ENCODE results near the gene CEP68. TPM values are rescaled to one million over a fixed set of nuclear protein-coding genes. Genes with fewer than 3 reads are reported as not detected.

The CEP68 gene
- polyA plus RNA-seq, 1 of the 3 experiments (the other 2 are of a cell fraction): 6.2 TPM

DNA sequence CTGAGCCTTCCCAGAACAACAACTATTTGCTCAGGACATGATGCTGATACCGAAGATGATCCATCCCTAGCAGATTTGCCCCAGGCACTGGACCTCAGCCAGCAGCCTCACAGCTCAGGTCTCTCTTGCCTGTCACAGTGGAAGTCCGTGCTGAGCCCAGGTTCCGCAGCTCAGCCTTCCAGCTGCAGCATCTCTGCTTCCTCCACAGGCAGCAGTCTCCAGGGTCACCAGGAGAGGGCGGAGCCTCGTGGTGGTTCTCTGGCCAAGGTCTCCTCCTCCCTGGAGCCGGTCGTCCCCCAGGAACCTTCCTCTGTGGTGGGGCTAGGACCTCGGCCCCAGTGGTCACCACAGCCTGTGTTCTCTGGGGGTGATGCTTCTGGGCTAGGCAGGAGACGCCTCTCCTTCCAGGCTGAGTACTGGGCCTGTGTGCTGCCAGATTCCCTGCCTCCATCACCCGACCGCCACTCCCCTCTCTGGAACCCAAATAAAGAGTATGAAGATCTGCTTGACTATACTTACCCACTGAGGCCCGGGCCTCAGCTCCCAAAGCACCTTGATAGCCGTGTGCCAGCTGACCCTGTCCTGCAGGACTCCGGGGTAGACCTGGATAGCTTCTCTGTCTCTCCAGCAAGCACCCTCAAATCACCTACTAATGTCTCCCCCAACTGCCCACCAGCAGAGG is 15.4 kb downstream of the CEP68 start:
- TF ChIP-seq SMC3 (IDR thresholded peaks at IDR 0.05; ENCODE audit: low read depth, low read length): no peak
- TF ChIP-seq TAF1 (IDR thresholded peaks at IDR 0.05; ENCODE audit: borderline replicate concordance, low read depth, low read length): no peak
- TF ChIP-seq EP300 (IDR thresholded peaks at IDR 0.05; ENCODE audit: borderline replicate concordance in 1 of 2, low read depth in 1 of 2, low read length in 1 of 2): no peak
- TF ChIP-seq, protein P1, sequence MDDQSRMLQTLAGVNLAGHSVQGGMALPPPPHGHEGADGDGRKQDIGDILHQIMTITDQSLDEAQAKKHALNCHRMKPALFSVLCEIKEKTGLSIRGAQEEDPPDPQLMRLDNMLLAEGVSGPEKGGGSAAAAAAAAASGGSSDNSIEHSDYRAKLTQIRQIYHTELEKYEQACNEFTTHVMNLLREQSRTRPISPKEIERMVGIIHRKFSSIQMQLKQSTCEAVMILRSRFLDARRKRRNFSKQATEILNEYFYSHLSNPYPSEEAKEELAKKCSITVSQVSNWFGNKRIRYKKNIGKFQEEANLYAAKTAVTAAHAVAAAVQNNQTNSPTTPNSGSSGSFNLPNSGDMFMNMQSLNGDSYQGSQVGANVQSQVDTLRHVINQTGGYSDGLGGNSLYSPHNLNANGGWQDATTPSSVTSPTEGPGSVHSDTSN (IDR thresholded peaks at IDR 0.05): no peak
- TF ChIP-seq, protein P2, sequence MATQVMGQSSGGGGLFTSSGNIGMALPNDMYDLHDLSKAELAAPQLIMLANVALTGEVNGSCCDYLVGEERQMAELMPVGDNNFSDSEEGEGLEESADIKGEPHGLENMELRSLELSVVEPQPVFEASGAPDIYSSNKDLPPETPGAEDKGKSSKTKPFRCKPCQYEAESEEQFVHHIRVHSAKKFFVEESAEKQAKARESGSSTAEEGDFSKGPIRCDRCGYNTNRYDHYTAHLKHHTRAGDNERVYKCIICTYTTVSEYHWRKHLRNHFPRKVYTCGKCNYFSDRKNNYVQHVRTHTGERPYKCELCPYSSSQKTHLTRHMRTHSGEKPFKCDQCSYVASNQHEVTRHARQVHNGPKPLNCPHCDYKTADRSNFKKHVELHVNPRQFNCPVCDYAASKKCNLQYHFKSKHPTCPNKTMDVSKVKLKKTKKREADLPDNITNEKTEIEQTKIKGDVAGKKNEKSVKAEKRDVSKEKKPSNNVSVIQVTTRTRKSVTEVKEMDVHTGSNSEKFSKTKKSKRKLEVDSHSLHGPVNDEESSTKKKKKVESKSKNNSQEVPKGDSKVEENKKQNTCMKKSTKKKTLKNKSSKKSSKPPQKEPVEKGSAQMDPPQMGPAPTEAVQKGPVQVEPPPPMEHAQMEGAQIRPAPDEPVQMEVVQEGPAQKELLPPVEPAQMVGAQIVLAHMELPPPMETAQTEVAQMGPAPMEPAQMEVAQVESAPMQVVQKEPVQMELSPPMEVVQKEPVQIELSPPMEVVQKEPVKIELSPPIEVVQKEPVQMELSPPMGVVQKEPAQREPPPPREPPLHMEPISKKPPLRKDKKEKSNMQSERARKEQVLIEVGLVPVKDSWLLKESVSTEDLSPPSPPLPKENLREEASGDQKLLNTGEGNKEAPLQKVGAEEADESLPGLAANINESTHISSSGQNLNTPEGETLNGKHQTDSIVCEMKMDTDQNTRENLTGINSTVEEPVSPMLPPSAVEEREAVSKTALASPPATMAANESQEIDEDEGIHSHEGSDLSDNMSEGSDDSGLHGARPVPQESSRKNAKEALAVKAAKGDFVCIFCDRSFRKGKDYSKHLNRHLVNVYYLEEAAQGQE (IDR thresholded peaks at IDR 0.05; ENCODE audit: low read depth, low read length): no peak
- no peak for TF ChIP-seq JUND (IDR thresholded peaks at IDR 0.05)
- TF ChIP-seq NFIC (IDR thresholded peaks at IDR 0.05; ENCODE audit: borderline replicate concordance): no peak
- TF ChIP-seq RCOR1 (IDR thresholded peaks at IDR 0.05; ENCODE audit: low read length): no peak
- TF ChIP-seq NRF1 (IDR thresholded peaks at IDR 0.05; ENCODE audit: low read depth, low read length): no peak
- no peak for TF ChIP-seq GATA2 (CRISPR knock-in tag; IDR thresholded peaks at IDR 0.05)
- no peak for TF ChIP-seq MXI1 (IDR thresholded peaks at IDR 0.05; ENCODE audit: low read depth, low read length)
- TF ChIP-seq, protein P3, sequence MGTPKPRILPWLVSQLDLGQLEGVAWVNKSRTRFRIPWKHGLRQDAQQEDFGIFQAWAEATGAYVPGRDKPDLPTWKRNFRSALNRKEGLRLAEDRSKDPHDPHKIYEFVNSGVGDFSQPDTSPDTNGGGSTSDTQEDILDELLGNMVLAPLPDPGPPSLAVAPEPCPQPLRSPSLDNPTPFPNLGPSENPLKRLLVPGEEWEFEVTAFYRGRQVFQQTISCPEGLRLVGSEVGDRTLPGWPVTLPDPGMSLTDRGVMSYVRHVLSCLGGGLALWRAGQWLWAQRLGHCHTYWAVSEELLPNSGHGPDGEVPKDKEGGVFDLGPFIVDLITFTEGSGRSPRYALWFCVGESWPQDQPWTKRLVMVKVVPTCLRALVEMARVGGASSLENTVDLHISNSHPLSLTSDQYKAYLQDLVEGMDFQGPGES (IDR thresholded peaks at IDR 0.05; ENCODE audit: low read depth, low read length): no peak
- no peak for TF ChIP-seq POLR2AphosphoS5 (IDR thresholded peaks at IDR 0.05; ENCODE audit: low read depth, low read length)
- peak; percentile 48 for DNase-seq
- Histone ChIP-seq H3K27me3 (ENCODE audit: insufficient read depth) (no peaks in the 10 kb centered on the region), H3K4me2 (no peak overlapping the region), H3K36me3 (replicated peaks in 1 of 2; ENCODE audit: control insufficient read depth in 1 of 2, insufficient read depth in 2 of 2, low read length in 1 of 2) (peaks cover 46 to 56% of the 10 kb centered on the region in 2 experiments), H2AFZ (ENCODE audit: low read depth) (no peak overlapping the region), H3K79me2 (ENCODE audit: insufficient read depth) (peaks cover 35% of the 10 kb centered on the region), H3K9me3 (no peaks in the 10 kb centered on the region), H3K4me3 (ENCODE audit: low read depth in 2 of 2, low read length in 1 of 2) (no peak overlapping the region), H3K9me2 (no peaks in the 10 kb centered on the region), H3F3A (replicated peaks; ENCODE audit: insufficient read depth) (peaks cover 23% of the 10 kb centered on the region), H3K9ac (no peak overlapping the region), H4K20me1 (ENCODE audit: insufficient read depth) (peaks cover 3% of the 10 kb centered on the region; the same call in 1 of the 2 replicates), H3K4me1 (ENCODE audit: control insufficient read depth in 1 of 2, insufficient read depth in 2 of 2, low read depth in 1 of 2, low read length in 1 of 2) (peaks cover 29% of the 10 kb centered on the region in 2 experiments; a peak in 3 of 4 replicates), H3K27ac (ENCODE audit: low read depth in 2 of 2, low read length in 1 of 2) (peak overlapping the region in 1 of 2 experiments; percentile 63; a peak in 2 of 4 replicates)
- ChIA-PET POLR2A (no interaction called here), CTCF (interaction anchor here (0.6 to 2.1 kb wide), 7 partner anchors 8 to 137 kb away, joined by 3 to 7 read pairs (median 3); partner anchors contain the start of gene CEP68)
- 71% methylated on average over 6 of the region's 14 CpGs for WGBS (ENCODE audit: low lambda C conversion rate)
